ENCODE data around the gene RCAN3.

DNA sequence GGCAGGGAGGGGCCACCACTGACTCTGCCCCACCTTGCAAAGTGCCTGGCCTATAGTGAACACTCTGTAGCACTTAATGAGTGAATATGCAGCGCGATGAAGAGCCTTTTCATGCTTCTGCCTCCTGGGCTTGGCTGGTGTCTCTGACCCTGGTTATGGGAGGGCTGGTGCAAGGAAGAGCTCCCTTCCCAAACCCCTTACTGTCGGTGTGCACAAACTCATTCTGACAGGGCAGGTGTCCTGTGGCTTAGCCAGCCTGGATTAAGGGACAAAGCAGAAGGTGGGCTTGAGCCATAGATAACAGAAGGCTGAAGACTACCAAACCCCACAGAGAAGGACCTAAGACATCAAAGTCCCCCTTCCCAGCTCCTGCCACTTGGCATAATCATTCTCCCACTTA lies 51.3 kb downstream of the RCAN3 start:
- TF ChIP-seq, protein P1, sequence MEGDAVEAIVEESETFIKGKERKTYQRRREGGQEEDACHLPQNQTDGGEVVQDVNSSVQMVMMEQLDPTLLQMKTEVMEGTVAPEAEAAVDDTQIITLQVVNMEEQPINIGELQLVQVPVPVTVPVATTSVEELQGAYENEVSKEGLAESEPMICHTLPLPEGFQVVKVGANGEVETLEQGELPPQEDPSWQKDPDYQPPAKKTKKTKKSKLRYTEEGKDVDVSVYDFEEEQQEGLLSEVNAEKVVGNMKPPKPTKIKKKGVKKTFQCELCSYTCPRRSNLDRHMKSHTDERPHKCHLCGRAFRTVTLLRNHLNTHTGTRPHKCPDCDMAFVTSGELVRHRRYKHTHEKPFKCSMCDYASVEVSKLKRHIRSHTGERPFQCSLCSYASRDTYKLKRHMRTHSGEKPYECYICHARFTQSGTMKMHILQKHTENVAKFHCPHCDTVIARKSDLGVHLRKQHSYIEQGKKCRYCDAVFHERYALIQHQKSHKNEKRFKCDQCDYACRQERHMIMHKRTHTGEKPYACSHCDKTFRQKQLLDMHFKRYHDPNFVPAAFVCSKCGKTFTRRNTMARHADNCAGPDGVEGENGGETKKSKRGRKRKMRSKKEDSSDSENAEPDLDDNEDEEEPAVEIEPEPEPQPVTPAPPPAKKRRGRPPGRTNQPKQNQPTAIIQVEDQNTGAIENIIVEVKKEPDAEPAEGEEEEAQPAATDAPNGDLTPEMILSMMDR (IDR thresholded peaks at IDR 0.05) = no peak
- TF ChIP-seq POLR2A (IDR thresholded peaks at IDR 0.05) (no peak), POLR2AphosphoS5 (IDR thresholded peaks at IDR 0.05) (no peak)
